ENCODE results near the gene MACF1. TPM values are rescaled to one million over a fixed set of nuclear protein-coding genes. Genes with fewer than 3 reads are reported as not detected.

Gene MACF1
- total RNA-seq, 4 donors from 2014 or later: 210 to 602 (median 573) TPM

DNA sequence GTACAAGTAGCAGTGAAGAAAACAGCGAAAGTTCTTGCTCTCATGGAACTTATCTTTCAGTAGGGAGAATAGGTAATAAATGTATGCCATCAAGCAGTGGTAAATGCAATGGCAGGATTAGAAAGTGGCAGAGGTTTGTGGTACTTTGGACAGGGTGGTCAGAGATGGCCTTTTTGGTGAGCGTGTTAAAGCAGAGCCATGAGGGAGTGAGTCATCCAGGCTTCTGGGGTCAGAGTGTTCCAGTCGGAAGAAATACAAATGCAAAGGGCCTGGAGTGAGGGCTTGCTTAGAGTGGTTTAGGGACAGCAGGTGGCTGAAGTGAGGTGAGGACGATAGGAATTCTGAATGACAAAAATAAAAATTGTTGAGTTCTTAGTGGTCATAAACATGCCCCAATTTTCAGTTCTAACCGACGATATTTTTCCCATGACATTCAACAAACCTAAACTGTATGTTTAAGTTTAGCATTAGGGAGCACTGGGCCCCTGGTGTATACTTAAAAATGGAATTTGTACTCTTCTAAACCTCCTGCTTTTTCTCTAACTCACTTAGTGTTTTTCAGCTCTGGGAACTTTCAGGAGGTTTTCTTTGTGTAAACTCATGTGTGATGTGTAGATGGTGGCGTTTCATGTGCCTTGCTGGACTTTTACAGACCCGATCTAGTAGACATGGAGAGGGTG is 78.2 kb downstream of the MACF1 start:
- Histone ChIP-seq H3K27ac (peak overlapping the region; percentile 51 to 72), H3K9me3 (no peaks in the 10 kb centered on the region), H3K4me1 (peaks cover 0 to 8% of the 10 kb centered on the region in 2 donors), H3K27me3 (no peaks in the 10 kb centered on the region), H3K36me3 (no peaks in the 10 kb centered on the region), H3K4me3 (no peak overlapping the region)
- no peak for TF ChIP-seq POLR2A (IDR thresholded peaks at IDR 0.05)
- TF ChIP-seq, protein P1, sequence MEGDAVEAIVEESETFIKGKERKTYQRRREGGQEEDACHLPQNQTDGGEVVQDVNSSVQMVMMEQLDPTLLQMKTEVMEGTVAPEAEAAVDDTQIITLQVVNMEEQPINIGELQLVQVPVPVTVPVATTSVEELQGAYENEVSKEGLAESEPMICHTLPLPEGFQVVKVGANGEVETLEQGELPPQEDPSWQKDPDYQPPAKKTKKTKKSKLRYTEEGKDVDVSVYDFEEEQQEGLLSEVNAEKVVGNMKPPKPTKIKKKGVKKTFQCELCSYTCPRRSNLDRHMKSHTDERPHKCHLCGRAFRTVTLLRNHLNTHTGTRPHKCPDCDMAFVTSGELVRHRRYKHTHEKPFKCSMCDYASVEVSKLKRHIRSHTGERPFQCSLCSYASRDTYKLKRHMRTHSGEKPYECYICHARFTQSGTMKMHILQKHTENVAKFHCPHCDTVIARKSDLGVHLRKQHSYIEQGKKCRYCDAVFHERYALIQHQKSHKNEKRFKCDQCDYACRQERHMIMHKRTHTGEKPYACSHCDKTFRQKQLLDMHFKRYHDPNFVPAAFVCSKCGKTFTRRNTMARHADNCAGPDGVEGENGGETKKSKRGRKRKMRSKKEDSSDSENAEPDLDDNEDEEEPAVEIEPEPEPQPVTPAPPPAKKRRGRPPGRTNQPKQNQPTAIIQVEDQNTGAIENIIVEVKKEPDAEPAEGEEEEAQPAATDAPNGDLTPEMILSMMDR (IDR thresholded peaks at IDR 0.05): no peak
- peak in 1 of 2 donors; percentile 44 for DNase-seq
- intact Hi-C loops (cut with DNase I; ENCODE audit: low total_unique reads): no loop called here

DNA sequence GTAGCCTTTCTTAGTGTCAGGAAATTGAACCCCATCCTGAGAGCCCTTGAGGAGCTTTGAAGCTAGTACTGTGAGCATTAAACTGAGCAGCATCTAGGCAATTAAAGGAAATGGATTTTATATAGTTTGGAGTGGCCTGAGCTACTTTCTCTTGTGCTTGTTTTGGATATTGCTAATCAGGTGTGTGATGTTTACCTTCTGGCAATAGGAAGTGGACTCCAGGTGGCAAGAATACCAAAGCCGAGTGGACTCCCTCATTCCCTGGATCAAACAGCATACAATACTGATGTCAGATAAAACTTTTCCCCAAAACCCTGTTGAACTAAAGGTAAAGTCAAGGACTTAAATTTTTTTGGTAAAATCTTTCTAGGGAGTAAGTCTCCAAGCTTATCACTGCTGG is 79.4 kb downstream of the MACF1 start:
- no peak for DNase-seq
- Histone ChIP-seq H3K36me3 (no peaks in the 10 kb centered on the region), H3K9me3 (no peaks in the 10 kb centered on the region), H3K27ac (no peak overlapping the region), H3K4me3 (no peak overlapping the region), H3K27me3 (no peaks in the 10 kb centered on the region), H3K4me1 (peaks cover 0 to 5% of the 10 kb centered on the region in 2 donors)
- intact Hi-C loops (cut with DNase I; ENCODE audit: low total_unique reads): no loop called here
- TF ChIP-seq POLR2A (IDR thresholded peaks at IDR 0.05): no peak
- TF ChIP-seq, protein P1 (IDR thresholded peaks at IDR 0.05): no peak

DNA sequence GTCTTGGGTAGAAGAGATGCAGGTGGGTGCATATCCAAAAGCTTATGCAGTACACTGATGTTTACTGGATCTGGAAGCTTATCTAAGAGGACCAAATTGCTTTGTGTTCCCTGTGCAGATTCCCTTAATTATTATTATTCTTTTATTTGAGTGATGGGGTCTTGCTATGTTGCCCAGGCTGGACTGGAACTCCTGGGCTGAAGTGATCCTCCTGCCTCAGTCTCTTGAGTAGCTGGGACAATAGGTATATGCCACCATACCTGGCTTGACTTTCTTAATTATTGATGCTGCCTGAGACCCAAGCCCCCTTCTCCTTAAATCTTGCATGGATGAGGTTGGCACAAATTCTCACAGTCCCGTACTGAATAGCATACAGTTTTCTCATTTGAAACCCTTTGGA is 83.0 kb downstream of the MACF1 start:
- Histone ChIP-seq H3K27ac (no peak overlapping the region), H3K4me1 (no peaks in the 10 kb centered on the region), H3K27me3 (no peaks in the 10 kb centered on the region), H3K36me3 (no peaks in the 10 kb centered on the region), H3K9me3 (no peaks in the 10 kb centered on the region), H3K4me3 (no peak overlapping the region)
- intact Hi-C loops (cut with DNase I; ENCODE audit: low total_unique reads): no loop called here
- TF ChIP-seq, protein P1 (IDR thresholded peaks at IDR 0.05): no peak
- no peak for TF ChIP-seq POLR2A (IDR thresholded peaks at IDR 0.05)
- no peak for DNase-seq

DNA sequence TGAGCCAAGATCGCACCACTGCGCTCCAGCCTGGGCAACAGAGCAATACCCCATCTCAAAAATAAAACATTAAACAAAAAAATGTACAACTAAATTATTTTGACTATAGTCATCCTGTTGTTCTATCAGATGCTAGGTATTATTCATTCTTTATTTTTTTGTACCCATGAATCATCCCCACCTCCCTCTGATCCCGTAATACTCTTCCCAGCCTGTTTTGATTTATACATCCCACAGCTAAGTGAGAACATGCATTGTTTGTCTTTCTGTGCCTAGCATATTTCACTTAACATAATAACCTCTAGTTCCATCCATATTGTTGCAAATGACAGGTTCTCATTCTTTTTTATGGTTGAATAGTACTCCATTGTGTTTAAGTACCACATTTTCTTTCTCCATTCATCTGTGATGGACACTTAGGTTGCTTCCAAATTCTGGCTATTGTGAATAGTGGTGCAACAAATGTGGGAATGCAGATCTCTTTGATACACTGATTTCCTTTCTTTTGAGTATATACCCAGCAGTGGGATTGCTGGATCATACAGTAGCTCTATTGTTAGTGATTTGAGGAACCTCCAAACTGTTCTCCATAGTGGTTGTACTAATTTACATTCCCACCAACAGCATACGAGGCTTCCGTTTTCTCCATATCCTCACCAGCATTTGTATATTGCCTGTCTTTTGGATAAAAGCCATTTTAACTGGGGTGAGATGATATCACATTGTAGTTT is 84.4 kb downstream of the MACF1 start:
- DNase-seq: no peak
- TF ChIP-seq POLR2A (IDR thresholded peaks at IDR 0.05): no peak
- TF ChIP-seq, protein P1 (IDR thresholded peaks at IDR 0.05): no peak
- H3K4me1 ChIP-seq: no peaks in the 10 kb centered on the region
- intact Hi-C loops (cut with DNase I; ENCODE audit: low total_unique reads): no loop called here
- no peaks in the 10 kb centered on the region for H3K27me3 ChIP-seq
- H3K36me3 ChIP-seq: no peaks in the 10 kb centered on the region
- H3K9me3 ChIP-seq: no peaks in the 10 kb centered on the region
- no peak overlapping the region for H3K4me3 ChIP-seq
- H3K27ac ChIP-seq: no peak overlapping the region

DNA sequence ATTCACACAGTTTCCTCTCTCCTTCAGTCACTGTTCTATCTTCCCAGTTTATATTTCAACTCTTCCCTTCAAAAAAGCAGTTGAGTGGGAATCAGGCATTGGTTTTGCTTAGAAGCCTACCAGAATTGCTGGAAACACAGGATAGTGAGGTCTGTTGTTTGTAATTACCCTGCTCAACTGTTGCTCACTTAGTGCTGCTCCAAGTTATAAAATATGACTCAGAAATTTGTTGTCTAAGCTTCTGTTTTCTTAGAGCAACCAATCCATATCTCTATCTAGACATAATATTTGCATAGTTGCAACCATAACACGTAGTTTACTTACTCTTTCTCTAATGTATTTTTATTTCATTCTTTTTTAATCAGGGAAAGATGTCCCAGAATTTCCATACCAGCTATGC is 87.9 kb downstream of the MACF1 start:
- no peak for TF ChIP-seq POLR2A (IDR thresholded peaks at IDR 0.05)
- intact Hi-C loops (cut with DNase I; ENCODE audit: low total_unique reads): no loop called here
- DNase-seq: no peak
- Histone ChIP-seq H3K4me1 (peaks cover 0 to 4% of the 10 kb centered on the region in 2 donors), H3K27ac (no peak overlapping the region), H3K9me3 (no peaks in the 10 kb centered on the region), H3K27me3 (no peaks in the 10 kb centered on the region), H3K36me3 (no peaks in the 10 kb centered on the region), H3K4me3 (no peak overlapping the region)

Data from uterus (tissue), 4 donors.